HEK293 (cell line): ENCODE results near the gene ASIC3.

Experiments
- BCL6B ChIP-seq: fragments of 450-650 bp; formaldehyde crosslinking; IDR thresholded peaks from 2 replicates; pipeline ENCODE4 v1.5.1; 2017; ENCODE audit warnings: missing biosample characterization, missing genetic modification characterization
- HOXA7 ChIP-seq: sonication (generic); formaldehyde crosslinking; IDR thresholded peaks from 2 replicates; pipeline ENCODE4 v1.8.1; 2022; ENCODE audit warnings: missing genetic modification reagents, borderline replicate concordance
- SP3 ChIP-seq: fragments of 450-650 bp; formaldehyde crosslinking; IDR thresholded peaks from 2 replicates; pipeline ENCODE4 v1.5.1; 2016; ENCODE audit warnings: missing biosample characterization, missing genetic modification characterization
- TSHZ1 ChIP-seq: fragments of 450-650 bp; formaldehyde crosslinking; IDR thresholded peaks from 2 replicates; pipeline ENCODE4 v1.5.1; 2016; ENCODE audit warnings: missing biosample characterization, missing genetic modification characterization, borderline replicate concordance
- YY1 ChIP-seq: fragments of 450-650 bp; formaldehyde crosslinking; IDR thresholded peaks from 2 replicates; pipeline ENCODE4 v1.5.1; 2018; ENCODE audit warnings: missing biosample characterization, missing genetic modification characterization
- ZBTB10 ChIP-seq: fragments of 450-650 bp; formaldehyde crosslinking; IDR thresholded peaks from 2 replicates; pipeline ENCODE4 v1.5.1; 2016; ENCODE audit warnings: missing biosample characterization, missing genetic modification characterization
- ZFP37 ChIP-seq: fragments of 450-650 bp; formaldehyde crosslinking; IDR thresholded peaks from 2 replicates; pipeline ENCODE4 v1.5.1; 2016; ENCODE audit warnings: missing biosample characterization, missing genetic modification characterization
- ZNF169 ChIP-seq: fragments of 450-650 bp; formaldehyde crosslinking; IDR thresholded peaks from 2 replicates; pipeline ENCODE4 v1.5.1; 2016; ENCODE audit warnings: missing biosample characterization, missing genetic modification characterization
- ZNF223 ChIP-seq: fragments of 450-650 bp; formaldehyde crosslinking; IDR thresholded peaks from 2 replicates; pipeline ENCODE4 v1.5.1; 2016; ENCODE audit warnings: missing biosample characterization, missing genetic modification characterization
- ZNF26 ChIP-seq: fragments of 450-650 bp; formaldehyde crosslinking; IDR thresholded peaks from 2 replicates; pipeline ENCODE4 v1.5.1; 2016; ENCODE audit warnings: missing biosample characterization, missing genetic modification characterization
- ZNF266 ChIP-seq: fragments of 450-650 bp; formaldehyde crosslinking; IDR thresholded peaks from 2 replicates; pipeline ENCODE4 v1.5.1; 2016; ENCODE audit warnings: missing biosample characterization, missing genetic modification characterization, low read depth
- ZNF280C ChIP-seq: fragments of 450-650 bp; formaldehyde crosslinking; IDR thresholded peaks from 2 replicates; pipeline ENCODE4 v1.5.1; 2016; ENCODE audit warnings: missing biosample characterization, missing genetic modification characterization
- ZNF280D ChIP-seq: fragments of 450-650 bp; formaldehyde crosslinking; IDR thresholded peaks from 2 replicates; pipeline ENCODE4 v1.5.1; 2016; ENCODE audit warnings: missing biosample characterization, missing genetic modification characterization
- ZNF292 ChIP-seq: fragments of 450-650 bp; formaldehyde crosslinking; IDR thresholded peaks from 2 replicates; pipeline ENCODE4 v1.5.1; 2016; ENCODE audit warnings: low read depth, missing biosample characterization, missing genetic modification characterization, borderline replicate concordance
- ZNF354C ChIP-seq: fragments of 450-650 bp; formaldehyde crosslinking; IDR thresholded peaks from 2 replicates; pipeline ENCODE4 v1.5.1; 2016; ENCODE audit warnings: missing biosample characterization, missing genetic modification characterization, low read depth, borderline replicate concordance
- ZNF362 ChIP-seq: fragments of 450-650 bp; formaldehyde crosslinking; IDR thresholded peaks from 2 replicates; pipeline ENCODE4 v1.5.1; 2016; ENCODE audit warnings: missing biosample characterization, missing genetic modification characterization
- ZNF404 ChIP-seq: fragments of 450-650 bp; formaldehyde crosslinking; IDR thresholded peaks from 2 replicates; pipeline ENCODE4 v1.5.1; 2017; ENCODE audit warnings: missing biosample characterization, missing genetic modification characterization
- ZNF513 ChIP-seq: fragments of 450-650 bp; IDR thresholded peaks from 2 replicates; pipeline ENCODE4 v1.5.1; 2018; ENCODE audit warnings: missing biosample characterization, missing genetic modification characterization
- ZNF670 ChIP-seq: fragments of 450-650 bp; formaldehyde crosslinking; IDR thresholded peaks from 2 replicates; pipeline ENCODE4 v1.5.1; 2016; ENCODE audit warnings: missing biosample characterization, missing genetic modification characterization, low read depth
- ZNF777 ChIP-seq: fragments of 450-650 bp; formaldehyde crosslinking; IDR thresholded peaks from 2 replicates; pipeline ENCODE4 v1.5.1; 2017; ENCODE audit warnings: missing biosample characterization, missing genetic modification characterization, borderline replicate concordance
- ZNF792 ChIP-seq: fragments of 450-650 bp; formaldehyde crosslinking; IDR thresholded peaks from 2 replicates; pipeline ENCODE4 v1.5.1; 2016; ENCODE audit warnings: missing biosample characterization, missing genetic modification characterization

ASIC3 gene

GRCh38 chr7:151083071-151083823 is 34.9 kb downstream of the ASIC3 start, which contains the start of gene TMUB1 (continued):
- TF ChIP-seq TSHZ1 (tag by site-specific recombination) (no peak), ZBTB10 (tag by site-specific recombination) (peak; percentile 53; the same call in 1 of the 2 replicates), ZNF266 (tag by site-specific recombination) (no peak), SP3 (tag by site-specific recombination) (peak; percentile 95), YY1 (tag by site-specific recombination) (0 out of 2 replicates have a peak, but pooled peaks have one; percentile 30), ZNF223 (no peak), ZNF354C (tag by site-specific recombination) (no peak), ZNF777 (no peak), BCL6B (tag by site-specific recombination) (no peak), ZNF362 (tag by site-specific recombination) (no peak), ZNF280D (tag by site-specific recombination) (no peak), ZNF280C (tag by site-specific recombination) (no peak), ZNF513 (no peak), ZNF169 (tag by site-specific recombination) (no peak), ZNF792 (tag by site-specific recombination) (no peak), ZNF404 (tag by site-specific recombination) (no peak), ZNF670 (no peak), ZFP37 (no peak), ZNF292 (no peak), HOXA7 (no peak), ZNF26 (tag by site-specific recombination) (no peak)
